ENCODE measurements around the gene FXR1. TPM values are rescaled to one million over a fixed set of nuclear protein-coding genes. Genes with fewer than 3 reads are reported as not detected.

FXR1 gene
- total RNA-seq, 3 donors from 2014 or later, result 130 to 152 (median 150) TPM

- Histone ChIP-seq H3K4me1 (peaks cover 0 to 4% of the 10 kb centered on the region in 2 donors), H3K4me3 (no peak overlapping the region), H3K36me3 (no peaks in the 10 kb centered on the region), H3K27ac (no peak overlapping the region), H3K9me3 (no peaks in the 10 kb centered on the region), H3K27me3 (no peaks in the 10 kb centered on the region)
- intact Hi-C loops (cut with DNase I; ENCODE audit: low total_unique reads), result no loop called here
- no peak for DNase-seq (ENCODE audit: low spot score in 2 of 2)
- TF ChIP-seq, protein P1, sequence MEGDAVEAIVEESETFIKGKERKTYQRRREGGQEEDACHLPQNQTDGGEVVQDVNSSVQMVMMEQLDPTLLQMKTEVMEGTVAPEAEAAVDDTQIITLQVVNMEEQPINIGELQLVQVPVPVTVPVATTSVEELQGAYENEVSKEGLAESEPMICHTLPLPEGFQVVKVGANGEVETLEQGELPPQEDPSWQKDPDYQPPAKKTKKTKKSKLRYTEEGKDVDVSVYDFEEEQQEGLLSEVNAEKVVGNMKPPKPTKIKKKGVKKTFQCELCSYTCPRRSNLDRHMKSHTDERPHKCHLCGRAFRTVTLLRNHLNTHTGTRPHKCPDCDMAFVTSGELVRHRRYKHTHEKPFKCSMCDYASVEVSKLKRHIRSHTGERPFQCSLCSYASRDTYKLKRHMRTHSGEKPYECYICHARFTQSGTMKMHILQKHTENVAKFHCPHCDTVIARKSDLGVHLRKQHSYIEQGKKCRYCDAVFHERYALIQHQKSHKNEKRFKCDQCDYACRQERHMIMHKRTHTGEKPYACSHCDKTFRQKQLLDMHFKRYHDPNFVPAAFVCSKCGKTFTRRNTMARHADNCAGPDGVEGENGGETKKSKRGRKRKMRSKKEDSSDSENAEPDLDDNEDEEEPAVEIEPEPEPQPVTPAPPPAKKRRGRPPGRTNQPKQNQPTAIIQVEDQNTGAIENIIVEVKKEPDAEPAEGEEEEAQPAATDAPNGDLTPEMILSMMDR (IDR thresholded peaks at IDR 0.05), result no peak
- TF ChIP-seq POLR2A (IDR thresholded peaks at IDR 0.05) (no peak), POLR2AphosphoS5 (IDR thresholded peaks at IDR 0.05) (no peak)
Observed at GRCh38 chr3:180910823-180911222, 1.6 kb upstream of the FXR1 start.

DNA sequence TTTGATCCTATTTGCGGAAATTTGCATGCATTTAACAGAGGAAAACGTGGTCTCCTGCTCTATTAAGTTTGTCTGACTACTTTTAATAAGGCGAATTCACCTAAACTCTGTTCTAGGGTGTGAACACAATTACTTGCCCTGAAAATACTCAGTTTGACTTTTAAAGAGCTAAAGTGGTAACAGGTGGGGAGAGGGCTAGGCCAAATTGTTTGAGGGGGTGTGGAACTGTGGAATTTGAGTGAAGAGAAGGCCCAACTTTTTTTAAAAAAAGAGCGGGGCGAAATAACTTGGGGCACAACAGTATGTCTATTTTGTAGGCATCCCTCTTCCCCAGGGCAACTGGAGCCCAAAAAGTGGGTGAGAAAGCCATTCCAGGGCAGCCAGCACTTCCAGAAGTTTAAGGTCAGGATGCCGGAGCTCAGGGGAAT, 580 bp upstream of the FXR1 start:
- TF ChIP-seq POLR2AphosphoS5 (IDR thresholded peaks at IDR 0.05) (no peak), POLR2A (IDR thresholded peaks at IDR 0.05) (no peak)
- TF ChIP-seq, protein P1 (IDR thresholded peaks at IDR 0.05), result no peak
- Histone ChIP-seq H3K4me3 (peak overlapping the region; percentile 78 to 93 (median 91)), H3K4me1 (peaks cover 0 to 4% of the 10 kb centered on the region in 2 donors), H3K27me3 (no peaks in the 10 kb centered on the region), H3K36me3 (no peaks in the 10 kb centered on the region), H3K27ac (peak overlapping the region; percentile 94 to 97), H3K9me3 (no peaks in the 10 kb centered on the region)
- DNase-seq (ENCODE audit: low spot score in 2 of 2), result no peak
- intact Hi-C loops (cut with DNase I; ENCODE audit: low total_unique reads), result no loop called here

GRCh38 chr3:180913581-180914404, 1.3 kb downstream of the FXR1 start:
- H3K4me1 ChIP-seq, result peaks cover 0 to 4% of the 10 kb centered on the region in 2 donors
- intact Hi-C loops (cut with DNase I; ENCODE audit: low total_unique reads), result no loop called here
- DNase-seq (ENCODE audit: low spot score in 2 of 2), result no peak
- TF ChIP-seq, protein P1 (IDR thresholded peaks at IDR 0.05), result no peak
- TF ChIP-seq POLR2A (IDR thresholded peaks at IDR 0.05), result no peak
- no peak for TF ChIP-seq POLR2AphosphoS5 (IDR thresholded peaks at IDR 0.05)
- peak overlapping the region; percentile 78 to 93 (median 91) for H3K4me3 ChIP-seq
- no peaks in the 10 kb centered on the region for H3K36me3 ChIP-seq
- H3K27ac ChIP-seq, result peak overlapping the region in 1 of 2 donors; percentile 94
- H3K27me3 ChIP-seq, result no peaks in the 10 kb centered on the region
- H3K9me3 ChIP-seq, result no peaks in the 10 kb centered on the region

GRCh38 chr3:180918542-180918941, 6.1 kb downstream of the FXR1 start:
- no peaks in the 10 kb centered on the region for H3K27me3 ChIP-seq
- H3K4me1 ChIP-seq, result peaks cover 0 to 4% of the 10 kb centered on the region in 2 donors
- H3K36me3 ChIP-seq, result no peaks in the 10 kb centered on the region
- H3K4me3 ChIP-seq, result no peak overlapping the region
- intact Hi-C loops (cut with DNase I; ENCODE audit: low total_unique reads), result no loop called here
- TF ChIP-seq POLR2A (IDR thresholded peaks at IDR 0.05), result no peak
- TF ChIP-seq, protein P1 (IDR thresholded peaks at IDR 0.05), result no peak
- no peak for TF ChIP-seq POLR2AphosphoS5 (IDR thresholded peaks at IDR 0.05)
- H3K27ac ChIP-seq, result no peak overlapping the region
- DNase-seq (ENCODE audit: low spot score in 2 of 2), result no peak
- H3K9me3 ChIP-seq, result no peaks in the 10 kb centered on the region

- no peak overlapping the region for H3K27ac ChIP-seq
- no peaks in the 10 kb centered on the region for H3K36me3 ChIP-seq
- no peaks in the 10 kb centered on the region for H3K9me3 ChIP-seq
- H3K4me3 ChIP-seq, result no peak overlapping the region
- intact Hi-C loops (cut with DNase I; ENCODE audit: low total_unique reads), result no loop called here
- H3K27me3 ChIP-seq, result no peaks in the 10 kb centered on the region
- DNase-seq (ENCODE audit: low spot score in 2 of 2), result no peak
- TF ChIP-seq POLR2A (IDR thresholded peaks at IDR 0.05), result no peak
- TF ChIP-seq POLR2AphosphoS5 (IDR thresholded peaks at IDR 0.05), result no peak
- TF ChIP-seq, protein P1 (IDR thresholded peaks at IDR 0.05), result no peak
- no peaks in the 10 kb centered on the region for H3K4me1 ChIP-seq
Observed at GRCh38 chr3:180922242-180922641, 9.8 kb downstream of the FXR1 start.

Measured in breast epithelium (tissue), 4 donors.